Gastroesophageal sphincter (tissue), 3 donors: Measurements from ENCODE around the gene TEKT2.

ENCODE experiments used
- POLR2AphosphoS5 ChIP-seq: sonication (generic); formaldehyde crosslinking; IDR thresholded peaks from one replicate; pipeline ENCODE4 v1.6.1; 2017; ENCODE audit warnings: antibody characterized with exemption
- TF ChIP-seq, protein P1 (sequence below), 4 experiments: fragments of 200-600 bp in 2 of 4; fragments of 450-650 bp in 2 of 4; sonication (generic) in 1 of 4; IDR thresholded peaks; one replicate each; pipeline ENCODE4 v1.5.1; 2017 to 2019; ENCODE audit warnings: antibody characterized with exemption in 4 of 4, mild to moderate bottlenecking in 2 of 4, moderate library complexity in 2 of 4

GRCh38 chr1:36134031-36134430 is 50.1 kb downstream of the TEKT2 start:
- TF ChIP-seq, protein P1, sequence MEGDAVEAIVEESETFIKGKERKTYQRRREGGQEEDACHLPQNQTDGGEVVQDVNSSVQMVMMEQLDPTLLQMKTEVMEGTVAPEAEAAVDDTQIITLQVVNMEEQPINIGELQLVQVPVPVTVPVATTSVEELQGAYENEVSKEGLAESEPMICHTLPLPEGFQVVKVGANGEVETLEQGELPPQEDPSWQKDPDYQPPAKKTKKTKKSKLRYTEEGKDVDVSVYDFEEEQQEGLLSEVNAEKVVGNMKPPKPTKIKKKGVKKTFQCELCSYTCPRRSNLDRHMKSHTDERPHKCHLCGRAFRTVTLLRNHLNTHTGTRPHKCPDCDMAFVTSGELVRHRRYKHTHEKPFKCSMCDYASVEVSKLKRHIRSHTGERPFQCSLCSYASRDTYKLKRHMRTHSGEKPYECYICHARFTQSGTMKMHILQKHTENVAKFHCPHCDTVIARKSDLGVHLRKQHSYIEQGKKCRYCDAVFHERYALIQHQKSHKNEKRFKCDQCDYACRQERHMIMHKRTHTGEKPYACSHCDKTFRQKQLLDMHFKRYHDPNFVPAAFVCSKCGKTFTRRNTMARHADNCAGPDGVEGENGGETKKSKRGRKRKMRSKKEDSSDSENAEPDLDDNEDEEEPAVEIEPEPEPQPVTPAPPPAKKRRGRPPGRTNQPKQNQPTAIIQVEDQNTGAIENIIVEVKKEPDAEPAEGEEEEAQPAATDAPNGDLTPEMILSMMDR (IDR thresholded peaks at IDR 0.05), result no peak
- no peak for TF ChIP-seq POLR2AphosphoS5
